Stomach (tissue), 9 donors: ENCODE measurements around the gene RGS6. TPM values are rescaled to one million over a fixed set of nuclear protein-coding genes. Genes with fewer than 3 reads are reported as not detected.

Experiments
- DNase-seq, 2 donors: peaks; one replicate each; pipeline versions ENCODE4 v3.0.0 to v3.0.0-alpha.2; 2013 to 2019
- H3K27ac ChIP-seq, 5 donors: fragments of 200-600 bp in 4 of 5; sonication (generic) in 4 of 5; one replicate each; pipeline ENCODE4 v1.5.1; 2013 to 2019; ENCODE audit warnings: mild to moderate bottlenecking in 1 of 5, moderate library complexity in 1 of 5
- H3K27me3 ChIP-seq, 3 donors: fragments of 200-600 bp; sonication (generic); one replicate each; pipeline ENCODE4 v1.5.1; 2017 to 2019; ENCODE audit warnings: mixed run types in 1 of 3
- H3K36me3 ChIP-seq, 4 donors: fragments of 200-600 bp; sonication (generic); 1 replicate in 3 of 4; 2 replicates in 1 of 4; pipeline ENCODE4 v1.5.1; 2016 to 2019
- H3K4me1 ChIP-seq, 4 donors: fragments of 200-600 bp; sonication (generic); one replicate each; pipeline ENCODE4 v1.5.1; 2016 to 2019
- H3K4me3 ChIP-seq, 4 donors: fragments of 200-600 bp; sonication (generic) in 3 of 4; one replicate each; pipeline ENCODE4 v1.5.1; 2016 to 2019; ENCODE audit warnings: mild to moderate bottlenecking in 1 of 4
- H3K9me3 ChIP-seq, 4 donors: fragments of 200-600 bp; sonication (generic); one replicate each; pipeline ENCODE4 v1.5.1; 2016 to 2019
- CTCF ChIP-seq, 7 experiments: fragments of 450-650 bp in 4 of 7; fragments of 200-600 bp in 3 of 7; sonication (generic) in 3 of 7; IDR thresholded peaks; one replicate each; pipeline ENCODE4 v1.5.1; 2016 to 2019; ENCODE audit warnings: antibody characterized with exemption in 7 of 7, control low read depth in 2 of 7, mild to moderate bottlenecking in 1 of 7
- EP300 ChIP-seq: sonication (generic); formaldehyde crosslinking; IDR thresholded peaks from one replicate; pipeline ENCODE4 v1.6.1; 2017; ENCODE audit warnings: antibody characterized with exemption
- POLR2A ChIP-seq, 4 donors: fragments of 450-650 bp; IDR thresholded peaks; one replicate each; pipeline ENCODE4 v1.6.1; 2016; ENCODE audit warnings: antibody characterized with exemption in 4 of 4, control low read depth in 2 of 4, mild to moderate bottlenecking in 1 of 4, moderate library complexity in 1 of 4
- POLR2AphosphoS5 ChIP-seq, 3 donors: sonication (generic); formaldehyde crosslinking; IDR thresholded peaks; one replicate each; pipeline ENCODE4 v1.6.1; 2016; ENCODE audit warnings: antibody characterized with exemption in 3 of 3
- WGBS, 5 donors: extraction: QIAGEN DNeasy Blood & Tissue Kit in 3 of 5; methylation state at CpG; one replicate each; pipeline versions ENCODE4 v1.1.5 to v1.1.7; 2013 to 2018; 5-methylcytosine and 5-hydroxymethylcytosine counted together
- intact Hi-C: fragments of 100-400 bp; cut with DNase I; formaldehyde crosslinking; loops from one replicate; pipeline ENCODE4 v1.15.1; 2023; ENCODE audit warnings: low total_unique reads
- polyA plus RNA-seq, 3 donors: library from polyadenylated mRNA; stranded (reverse); fragments of 200-250 nt; gene quantifications; one replicate each; pipeline ENCODE4 v1.2.3, GENCODE V29; 2013
- total RNA-seq, 5 donors: library from RNA; depleted of rRNA; stranded (reverse); fragments of >200 nt; gene quantifications; one replicate each; pipeline versions ENCODE4 v1.1.0 to v1.2.3, GENCODE V29; 2014 to 2016
- donor health status: healthy with polysubstance abuse.
- donor health status: Bipolar disorder and iron deficiency.
- donor health status: healthy.

Gene RGS6
- total and polyA plus RNA-seq, 8 donors, result 0.25 to 18.0 (median 0.92) TPM; not detected in 1

- Histone ChIP-seq H3K9me3 (peaks cover 0 to 6% (median 2%) of the 10 kb centered on the region in 4 donors), H3K36me3 (no peaks in the 10 kb centered on the region), H3K4me1 (no peaks in the 10 kb centered on the region), H3K4me3 (no peak overlapping the region), H3K27me3 (peaks cover 0 to 5% (median 0%) of the 10 kb centered on the region in 3 donors), H3K27ac (no peak overlapping the region)
- 60 to 72% (median 68%) methylated on average over 8 of the region's 8 CpGs for WGBS, 5 donors
- TF ChIP-seq POLR2A (IDR thresholded peaks at IDR 0.05) (no peak), POLR2AphosphoS5 (IDR thresholded peaks at IDR 0.05) (no peak), EP300 (no peak), CTCF (IDR thresholded peaks at IDR 0.05) (no peak)
- no peak for DNase-seq
- intact Hi-C loops, result no loop called here
Measured at GRCh38 chr14:72165229-72165698, 233.0 kb downstream of the RGS6 start.

- TF ChIP-seq POLR2AphosphoS5 (IDR thresholded peaks at IDR 0.05) (no peak), CTCF (IDR thresholded peaks at IDR 0.05) (no peak), EP300 (no peak), POLR2A (IDR thresholded peaks at IDR 0.05) (no peak)
- 55 to 80% (median 76%) methylated on average over 3 of the region's 3 CpGs for WGBS, 5 donors
- peaks cover 0 to 5% (median 0%) of the 10 kb centered on the region in 3 donors for H3K27me3 ChIP-seq
- H3K4me3 ChIP-seq, result no peak overlapping the region
- no peak overlapping the region for H3K27ac ChIP-seq
- no peaks in the 10 kb centered on the region for H3K36me3 ChIP-seq
- no peaks in the 10 kb centered on the region for H3K4me1 ChIP-seq
- peaks cover 0 to 6% (median 2%) of the 10 kb centered on the region in 4 donors for H3K9me3 ChIP-seq
- intact Hi-C loops, result no loop called here
- no peak for DNase-seq
Measured at GRCh38 chr14:72169521-72169920, 237.3 kb downstream of the RGS6 start.

GRCh38 chr14:72172049-72172448 lies 239.8 kb downstream of the RGS6 start:
- DNase-seq, result no peak
- intact Hi-C loops, result no loop called here

GRCh38 chr14:72172597-72172996 lies 240.4 kb downstream of the RGS6 start:
- no peaks in the 10 kb centered on the region for H3K4me1 ChIP-seq
- H3K4me3 ChIP-seq, result no peak overlapping the region
- no peak overlapping the region for H3K27ac ChIP-seq
- no peaks in the 10 kb centered on the region for H3K36me3 ChIP-seq
- TF ChIP-seq POLR2AphosphoS5 (IDR thresholded peaks at IDR 0.05), result no peak
- no peak for TF ChIP-seq EP300
- TF ChIP-seq POLR2A (IDR thresholded peaks at IDR 0.05), result no peak
- TF ChIP-seq CTCF (IDR thresholded peaks at IDR 0.05), result no peak
- intact Hi-C loops, result no loop called here
- peaks cover 0 to 5% (median 0%) of the 10 kb centered on the region in 3 donors for H3K27me3 ChIP-seq
- H3K9me3 ChIP-seq, result no peaks in the 10 kb centered on the region
- DNase-seq, result no peak
- 65 to 77% (median 70%) methylated on average over 3 of the region's 3 CpGs for WGBS, 5 donors

More at GRCh38 chr14:72172049-72172448, 239.8 kb downstream of the RGS6 start:
- Histone ChIP-seq H3K4me1 (no peaks in the 10 kb centered on the region), H3K4me3 (no peak overlapping the region), H3K27ac (no peak overlapping the region), H3K27me3 (peaks cover 0 to 5% (median 0%) of the 10 kb centered on the region in 3 donors), H3K9me3 (peaks cover 0 to 1% (median under 1%) of the 10 kb centered on the region in 4 donors), H3K36me3 (no peaks in the 10 kb centered on the region)
- TF ChIP-seq CTCF (IDR thresholded peaks at IDR 0.05) (no peak), POLR2AphosphoS5 (IDR thresholded peaks at IDR 0.05) (no peak), EP300 (no peak), POLR2A (IDR thresholded peaks at IDR 0.05) (no peak)
- WGBS, 5 donors, result 72 to 81% (median 76%) methylated on average over 5 of the region's 5 CpGs
